ENCODE results near the gene OR5AS1. TPM values are rescaled to one million over a fixed set of nuclear protein-coding genes. Genes with fewer than 3 reads are reported as not detected.

The OR5AS1 gene
- total RNA-seq (2011; cell fraction: chromatin; rRNA removed; ENCODE audit: low replicate concordance): not detected in 2 replicates
- total RNA-seq (2011; cell fraction: nucleolus; rRNA removed): not detected in 2 replicates
- total RNA-seq (2011; cell fraction: nucleoplasm; rRNA removed): not detected in 2 replicates
- total RNA-seq (2014; rRNA removed) (not detected in 2 replicates), total RNA-seq (2014; rRNA removed; fragmentation: Illumina TruSeq; extraction: Trizol) (not detected in 2 replicates), total RNA-seq (2015; rRNA removed; fragmentation: Illumina TruSeq; extraction: Trizol) (not detected in 2 replicates), total RNA-seq (2021) (not detected in 2 replicates), polyA plus RNA-seq (2011; rRNA removed) (not detected in 2 replicates), polyA plus RNA-seq (2014; fragmentation: Illumina TruSeq; extraction: Trizol) (not detected in 2 replicates), polyA plus RNA-seq (2014; fragmentation: Nextera tagmentation; extraction: Ambion mirVana) (not detected), polyA plus RNA-seq (2014; rRNA removed) (not detected in 2 replicates), polyA minus RNA-seq (2011; rRNA and poly(A)+ RNA removed) (not detected in 2 replicates), Bru-seq, nascent RNA (not detected), BruChase-seq, experiment 1, labeled RNA remaining after a 2-hour chase (not detected), BruChase-seq, experiment 2, labeled RNA remaining after a 6-hour chase (not detected)
- not detected in 2 replicates for polyA plus RNA-seq (2011; cell fraction: cytosol; rRNA removed)
- not detected in 2 replicates for polyA plus RNA-seq (2011; cell fraction: nucleus; rRNA removed)
- not detected in 2 replicates for polyA plus RNA-seq (2012)
- not detected in 2 replicates for polyA minus RNA-seq (2011; cell fraction: cytosol; rRNA and poly(A)+ RNA removed)
- not detected in 2 replicates for polyA minus RNA-seq (2011; cell fraction: nucleus; rRNA and poly(A)+ RNA removed)
- long read RNA-seq, experiment 1: 0 reads
- long read RNA-seq, experiment 2: 0 reads
- long read RNA-seq, experiment 3: 0 reads

GRCh38 chr11:56027354-56027753 is at the start of gene OR5AS1:
OR5AS1 (plus strand) TSS chr11:56027654; CDS start chr11:56030419, 2,765 bp downstream.
- FAIRE-seq: no peak
- Histone ChIP-seq H3K9me1 (ENCODE audit: control insufficient read depth, insufficient read depth, low read length) (no peaks in the 10 kb centered on the region), H3K27ac (ENCODE audit: extremely low read depth, low read depth, low read length) (no peak within 1 kb of the TSS), H3K9ac (ENCODE audit: insufficient read depth in 1 of 2, low read depth in 2 of 2, low read length in 2 of 2) (no peak within 1 kb of the TSS), H3K36me3 (ENCODE audit: control insufficient read depth, insufficient read depth, low read length) (no peaks in the 10 kb centered on the region), H3K4me2 (ENCODE audit: insufficient read depth, low read length) (no peak within 1 kb of the TSS), H2AFZ (ENCODE audit: low read depth, low read length) (no peak within 1 kb of the TSS), H3K27me3 (ENCODE audit: control insufficient read depth in 2 of 2, insufficient read depth in 2 of 2, low read length in 2 of 2) (no peaks in the 10 kb centered on the region), H3K4me1 (replicated peaks in 1 of 2; ENCODE audit: control insufficient read depth in 2 of 2, insufficient read depth in 2 of 2, low read length in 2 of 2) (no peaks in the 10 kb centered on the region), H4K20me1 (replicated peaks; ENCODE audit: control insufficient read depth, insufficient read depth, low read length) (no peaks in the 10 kb centered on the region), H3K9me3 (replicated peaks; ENCODE audit: control insufficient read depth, insufficient read depth, low read depth, low read length) (no peaks in the 10 kb centered on the region), H3K79me2 (ENCODE audit: control insufficient read depth, insufficient read depth, low read length) (no peaks in the 10 kb centered on the region), H3K4me3 (no peak within 1 kb of the TSS)
- no peak for DNase-seq (ENCODE audit: extremely low read depth in 1 of 4, low spot score in 3 of 4)
- intact Hi-C loops (cut with micrococcal nuclease) (no loop called here), in situ Hi-C loops (cut with MboI) (no loop called here)
- ChIA-PET CTCF (ENCODE audit: low intra/inter-chr PET ratio) (no interaction called here), POLR2A (no interaction called here)
- ATAC-seq: no peak
- TF ChIP-seq EP300 (IDR thresholded peaks at IDR 0.05; ENCODE audit: low read length) (no peak), STAT5B (CRISPR knock-in tag; IDR thresholded peaks at IDR 0.05) (no peak), MAX (CRISPR knock-in tag; IDR thresholded peaks at IDR 0.05) (no peak), NCOA4 (IDR thresholded peaks at IDR 0.05; ENCODE audit: partially characterized antibody) (no peak), TEAD2 (tag; IDR thresholded peaks at IDR 0.05) (no peak), SIN3A (IDR thresholded peaks at IDR 0.05; ENCODE audit: borderline replicate concordance in 2 of 2, control insufficient read depth in 1 of 2, low read depth in 2 of 2, low read length in 2 of 2) (no peak), CTCF (IDR thresholded peaks at IDR 0.05 in 2 of 3, conservative IDR thresholded peaks at IDR 0.05 in 1 of 3; ENCODE audit: insufficient read depth in 2 of 3, low read depth in 1 of 3, low read length in 3 of 3) (no peak), THRAP3 (IDR thresholded peaks at IDR 0.05; ENCODE audit: borderline replicate concordance) (no peak), ZNF212 (CRISPR knock-in tag; IDR thresholded peaks at IDR 0.05) (no peak), SMAD2 (IDR thresholded peaks at IDR 0.05; ENCODE audit: low read depth, low read length) (no peak), EWSR1 (IDR thresholded peaks at IDR 0.05; ENCODE audit: borderline replicate concordance, low read depth, partially characterized antibody) (no peak), CHD2 (IDR thresholded peaks at IDR 0.05; ENCODE audit: low read depth, low read length) (no peak), SPI1 (IDR thresholded peaks at IDR 0.05; ENCODE audit: borderline replicate concordance, low read depth, low read length) (no peak), CC2D1A (IDR thresholded peaks at IDR 0.05) (no peak), ZBTB11 (CRISPR knock-in tag; IDR thresholded peaks at IDR 0.05) (no peak)
- no TSS peak for BruUV-seq (replicated peaks)

Data from K562 (cell line).